ENCODE results near the gene ADGB. TPM values are rescaled to one million over a fixed set of nuclear protein-coding genes. Genes with fewer than 3 reads are reported as not detected.

Gene ADGB
- total RNA-seq, 1 donor from 2014 or later = 0.31 TPM

GRCh38 chr6:146635165-146635564, 36.4 kb downstream of the ADGB start:
- no peak for DNase-seq (ENCODE audit: extremely low spot score, unreplicated experiment)
- TF ChIP-seq CTCF (conservative IDR thresholded peaks at IDR 0.05) = no peak
- Mint-ChIP-seq H3K4me3 (no peak overlapping the region), H3K36me3 (no peaks in the 10 kb centered on the region), H3K27me3 (peaks cover 8% of the 10 kb centered on the region), H3K4me1 (ENCODE audit: unreplicated experiment) (no peaks in the 10 kb centered on the region), H3K27ac (no peak overlapping the region), H3K9me3 (no peaks in the 10 kb centered on the region)

- no peak for DNase-seq (ENCODE audit: extremely low spot score, unreplicated experiment)
- H3K27ac Mint-ChIP-seq = no peak overlapping the region
- no peaks in the 10 kb centered on the region for H3K36me3 Mint-ChIP-seq
- H3K27me3 Mint-ChIP-seq = peaks cover 8% of the 10 kb centered on the region
- no peak overlapping the region for H3K4me3 Mint-ChIP-seq
- TF ChIP-seq CTCF (conservative IDR thresholded peaks at IDR 0.05) = no peak
- H3K4me1 Mint-ChIP-seq (ENCODE audit: unreplicated experiment) = no peaks in the 10 kb centered on the region
- no peaks in the 10 kb centered on the region for H3K9me3 Mint-ChIP-seq
These were observed 37.7 kb downstream of the ADGB start for GRCh38 chr6:146636481-146636880.

- no peak for TF ChIP-seq CTCF (conservative IDR thresholded peaks at IDR 0.05)
- Mint-ChIP-seq H3K27me3 (peaks cover 6% of the 10 kb centered on the region), H3K9me3 (no peaks in the 10 kb centered on the region), H3K36me3 (no peaks in the 10 kb centered on the region), H3K4me1 (ENCODE audit: unreplicated experiment) (no peaks in the 10 kb centered on the region), H3K27ac (no peak overlapping the region), H3K4me3 (no peak overlapping the region)
- DNase-seq (ENCODE audit: extremely low spot score, unreplicated experiment) = no peak
These were observed 44.1 kb downstream of the ADGB start for GRCh38 chr6:146642921-146643320.

GRCh38 chr6:146650799-146651481, 52.2 kb downstream of the ADGB start:
- H3K27me3 Mint-ChIP-seq = no peaks in the 10 kb centered on the region
- peaks cover 6% of the 10 kb centered on the region for H3K4me1 Mint-ChIP-seq (ENCODE audit: unreplicated experiment)
- H3K27ac Mint-ChIP-seq = no peak overlapping the region
- H3K9me3 Mint-ChIP-seq = no peaks in the 10 kb centered on the region
- no peaks in the 10 kb centered on the region for H3K36me3 Mint-ChIP-seq
- DNase-seq (ENCODE audit: extremely low spot score, unreplicated experiment) = no peak
- TF ChIP-seq CTCF (conservative IDR thresholded peaks at IDR 0.05) = no peak
- no peak overlapping the region for H3K4me3 Mint-ChIP-seq

GRCh38 chr6:146651482-146651863, 52.7 kb downstream of the ADGB start:
- H3K4me3 Mint-ChIP-seq = no peak overlapping the region
- no peak for TF ChIP-seq CTCF (conservative IDR thresholded peaks at IDR 0.05)
- H3K36me3 Mint-ChIP-seq = no peaks in the 10 kb centered on the region
- H3K4me1 Mint-ChIP-seq (ENCODE audit: unreplicated experiment) = peaks cover 6% of the 10 kb centered on the region
- no peak for DNase-seq (ENCODE audit: extremely low spot score, unreplicated experiment)
- no peaks in the 10 kb centered on the region for H3K27me3 Mint-ChIP-seq
- H3K27ac Mint-ChIP-seq = no peak overlapping the region
- no peaks in the 10 kb centered on the region for H3K9me3 Mint-ChIP-seq
